CD14-positive monocyte (primary cell): ENCODE data around the gene DNAJA3. TPM values are rescaled to one million over a fixed set of nuclear protein-coding genes. Genes with fewer than 3 reads are reported as not detected.

Source experiments
- DNase-seq, 3 donors: peaks; one replicate each; pipeline ENCODE4 v3.0.0-alpha.2; 2011 to 2022
- H2AFZ ChIP-seq: 2 replicates; pipeline ENCODE4 v1.6.0; 2012; ENCODE audit warnings: mild to moderate bottlenecking, low read depth, low read length, inconsistent platforms; ENCODE audit not compliant: insufficient read depth, poor library complexity, severe bottlenecking
- H3K27ac ChIP-seq, 2 donors: 1 replicate in 1 of 2; 2 replicates in 1 of 2; pipeline ENCODE4 v1.5.1; 2012 to 2013; ENCODE audit warnings: low read length in 2 of 2, control low read depth in 1 of 2, inconsistent platforms in 1 of 2, low read depth in 1 of 2, mild to moderate bottlenecking in 1 of 2
- H3K27me3 ChIP-seq, 2 donors: one replicate each; pipeline versions ENCODE4 v1.6.0 to v1.6.1; 2011 to 2013; ENCODE audit warnings: low read length in 2 of 2; ENCODE audit not compliant: control insufficient read depth in 2 of 2, insufficient read depth in 2 of 2
- H3K36me3 ChIP-seq, 2 donors: replicated peaks in 1 of 2; 1 replicate in 1 of 2; 2 replicates in 1 of 2; pipeline versions ENCODE4 v1.5.1 to v1.6.1; 2012 to 2013; ENCODE audit warnings: low read length in 2 of 2, control low read depth in 1 of 2, inconsistent platforms in 1 of 2, mild to moderate bottlenecking in 1 of 2; ENCODE audit not compliant: insufficient read depth in 2 of 2, control insufficient read depth in 1 of 2
- H3K4me1 ChIP-seq, 2 donors: 1 replicate in 1 of 2; 2 replicates in 1 of 2; pipeline versions ENCODE4 v1.5.1 to v1.6.1; 2012 to 2013; ENCODE audit warnings: low read length in 2 of 2, control low read depth in 1 of 2, inconsistent platforms in 1 of 2, mild to moderate bottlenecking in 1 of 2, moderate library complexity in 1 of 2; ENCODE audit not compliant: insufficient read depth in 2 of 2, control insufficient read depth in 1 of 2
- H3K4me2 ChIP-seq: replicated peaks from 2 replicates; pipeline ENCODE3; 2012; ENCODE audit warnings: low read length, moderate library complexity, mild to moderate bottlenecking; ENCODE audit not compliant: poor library complexity, severe bottlenecking; ENCODE audit errors: extremely low read depth
- H3K4me3 ChIP-seq, 3 experiments: fragments of 200-600 bp in 1 of 3; sonication (generic) in 1 of 3; replicated peaks in 1 of 3; 1 replicate in 2 of 3; 2 replicates in 1 of 3; pipeline ENCODE4 v1.5.1; 2011 to 2013; ENCODE audit warnings: low read length in 3 of 3, mild to moderate bottlenecking in 3 of 3, control low read depth in 2 of 3, low read depth in 2 of 3, inconsistent platforms in 1 of 3, moderate library complexity in 1 of 3
- H3K79me2 ChIP-seq: 2 replicates; pipeline ENCODE4 v1.6.0; 2012; ENCODE audit warnings: mild to moderate bottlenecking, control low read depth, inconsistent platforms, low read length, moderate library complexity; ENCODE audit not compliant: insufficient read depth
- H3K9ac ChIP-seq: 2 replicates; pipeline ENCODE4 v1.6.0; 2017; ENCODE audit warnings: low read length, mild to moderate bottlenecking; ENCODE audit not compliant: insufficient read depth, poor library complexity, severe bottlenecking
- H3K9me3 ChIP-seq, 2 donors: replicated peaks in 1 of 2; 1 replicate in 1 of 2; 2 replicates in 1 of 2; pipeline versions ENCODE4 v1.5.1 to v1.6.1; 2012 to 2013; ENCODE audit warnings: low read length in 2 of 2, control low read depth in 1 of 2; ENCODE audit not compliant: control insufficient read depth in 1 of 2, insufficient read depth in 1 of 2
- H4K20me1 ChIP-seq: 2 replicates; pipeline ENCODE4 v1.6.0; 2012; ENCODE audit warnings: mild to moderate bottlenecking, low read length, control low read depth, moderate library complexity; ENCODE audit not compliant: insufficient read depth
- H3K27ac Mint-ChIP-seq, 7 donors: one replicate each; pipeline ENCODE4 v1.8.0; 2020; ENCODE audit warnings: mild to moderate bottlenecking in 7 of 7, mixed read lengths in 7 of 7, moderate library complexity in 6 of 7, inconsistent platforms in 2 of 7
- H3K27me3 Mint-ChIP-seq, 3 donors: one replicate each; pipeline ENCODE4 v1.8.0; 2021 to 2022; ENCODE audit warnings: low read depth in 3 of 3, mild to moderate bottlenecking in 3 of 3, mixed read lengths in 3 of 3, moderate library complexity in 3 of 3, inconsistent platforms in 1 of 3
- H3K36me3 Mint-ChIP-seq, 2 donors: one replicate each; pipeline ENCODE4 v1.8.0; 2020; ENCODE audit warnings: mixed read lengths in 2 of 2, inconsistent platforms in 1 of 2, mild to moderate bottlenecking in 1 of 2
- H3K4me1 Mint-ChIP-seq: one replicate; pipeline ENCODE4 v1.8.0; 2020; ENCODE audit warnings: mild to moderate bottlenecking, mixed read lengths
- H3K4me3 Mint-ChIP-seq, 2 donors: one replicate each; pipeline ENCODE4 v1.8.0; 2020; ENCODE audit warnings: mild to moderate bottlenecking in 2 of 2, mixed read lengths in 2 of 2, moderate library complexity in 1 of 2
- H3K9me3 Mint-ChIP-seq, 7 donors: one replicate each; pipeline ENCODE4 v1.8.0; 2020 to 2022; ENCODE audit warnings: mixed read lengths in 7 of 7, mild to moderate bottlenecking in 6 of 7, moderate library complexity in 6 of 7, inconsistent platforms in 2 of 7
- WGBS: methylation state at CpG from one replicate; pipeline ENCODE4 v1.1.5; 2013; ENCODE audit warnings: missing lambda C conversion rate; ENCODE audit not compliant: insufficient coverage; 5-methylcytosine and 5-hydroxymethylcytosine counted together
- intact Hi-C, 2 donors: fragments of 100-400 bp; cut with micrococcal nuclease; formaldehyde crosslinking; loops; one replicate each; pipeline versions ENCODE4 v1.15.0 to v1.15.1; 2023
- polyA plus RNA-seq, 3 donors: library from polyadenylated mRNA; depleted of rRNA in 1 of 3; unstranded in 2 of 3; stranded (reverse) in 1 of 3; fragments of 300-500 nt in 2 of 3; fragments of >200 nt in 1 of 3; fragmentation: Illumina TruSeq in 2 of 3; gene quantifications; 1 replicate in 2 of 3; 2 replicates in 1 of 3; pipeline ENCODE4 v1.2.3, GENCODE V29; 2012 to 2021
- TF ChIP-seq, protein P1 (sequence below): fragments of 200-600 bp; IDR thresholded peaks from one replicate; pipeline ENCODE4 v1.8.0; 2022; ENCODE audit warnings: antibody characterized with exemption, mild to moderate bottlenecking

Gene DNAJA3
- polyA plus RNA-seq, 3 donors: 17.1 to 27.9 (median 19.5) TPM

DNA sequence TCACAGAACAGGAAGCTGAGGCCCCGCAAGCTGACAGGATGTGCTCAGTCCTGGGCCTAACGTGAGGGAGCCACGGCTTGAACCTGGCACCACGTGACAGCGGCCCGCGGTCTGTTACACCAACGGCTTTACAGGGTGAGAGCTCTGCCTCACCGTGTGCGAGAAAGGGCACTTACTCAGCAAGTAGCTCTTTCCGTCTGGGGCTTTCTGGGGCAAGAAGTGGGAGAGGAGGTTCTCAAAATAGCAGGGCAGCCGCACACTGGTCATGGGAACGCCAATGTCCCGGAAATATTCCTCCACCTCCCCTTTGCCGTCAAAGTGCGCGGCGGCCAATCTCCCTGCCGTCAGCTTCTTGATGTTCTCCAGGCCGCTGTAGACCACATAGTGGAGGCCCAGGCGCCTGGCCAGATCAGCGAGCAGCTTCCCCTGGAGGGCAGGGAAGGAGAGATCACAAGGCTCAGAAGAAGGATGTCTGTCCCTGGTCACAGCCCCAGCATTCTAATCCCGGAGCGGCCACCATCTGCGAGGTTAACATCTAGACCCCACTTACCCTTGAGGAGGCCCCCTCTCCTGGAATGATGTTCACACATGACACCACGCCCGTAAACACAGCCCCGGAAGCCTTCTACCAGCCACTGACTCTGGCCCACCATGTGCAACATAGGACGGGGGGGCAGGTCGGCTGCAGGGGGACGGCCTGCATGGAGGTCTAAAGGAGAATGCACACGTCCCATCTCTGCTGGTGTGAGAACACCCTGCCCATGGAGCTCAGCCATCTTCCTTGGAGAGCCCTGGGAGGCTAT, 40.5 kb downstream of the DNAJA3 start:
- Histone ChIP-seq H2AFZ (no peak overlapping the region), H3K4me2 (no peak overlapping the region), H3K36me3 (peaks cover 52 to 75% of the 10 kb centered on the region in 2 donors), H3K9ac (no peak overlapping the region), H3K9me3 (no peaks in the 10 kb centered on the region), H3K4me1 (peaks cover 2 to 5% of the 10 kb centered on the region in 2 donors), H3K27me3 (no peaks in the 10 kb centered on the region), H3K4me3 (no peak overlapping the region), H3K79me2 (no peaks in the 10 kb centered on the region), H4K20me1 (no peaks in the 10 kb centered on the region), H3K27ac (no peak overlapping the region)
- H3K27ac Mint-ChIP-seq: peak overlapping the region in 2 of 7 donors; percentile 15 to 53
- peaks cover 0 to 2% (median 0%) of the 10 kb centered on the region in 3 donors for H3K27me3 Mint-ChIP-seq
- peak overlapping the region in 1 of 2 donors; percentile 31 for H3K4me3 Mint-ChIP-seq
- 85% methylated on average over 27 of the region's 32 CpGs for WGBS
- TF ChIP-seq, protein P1, sequence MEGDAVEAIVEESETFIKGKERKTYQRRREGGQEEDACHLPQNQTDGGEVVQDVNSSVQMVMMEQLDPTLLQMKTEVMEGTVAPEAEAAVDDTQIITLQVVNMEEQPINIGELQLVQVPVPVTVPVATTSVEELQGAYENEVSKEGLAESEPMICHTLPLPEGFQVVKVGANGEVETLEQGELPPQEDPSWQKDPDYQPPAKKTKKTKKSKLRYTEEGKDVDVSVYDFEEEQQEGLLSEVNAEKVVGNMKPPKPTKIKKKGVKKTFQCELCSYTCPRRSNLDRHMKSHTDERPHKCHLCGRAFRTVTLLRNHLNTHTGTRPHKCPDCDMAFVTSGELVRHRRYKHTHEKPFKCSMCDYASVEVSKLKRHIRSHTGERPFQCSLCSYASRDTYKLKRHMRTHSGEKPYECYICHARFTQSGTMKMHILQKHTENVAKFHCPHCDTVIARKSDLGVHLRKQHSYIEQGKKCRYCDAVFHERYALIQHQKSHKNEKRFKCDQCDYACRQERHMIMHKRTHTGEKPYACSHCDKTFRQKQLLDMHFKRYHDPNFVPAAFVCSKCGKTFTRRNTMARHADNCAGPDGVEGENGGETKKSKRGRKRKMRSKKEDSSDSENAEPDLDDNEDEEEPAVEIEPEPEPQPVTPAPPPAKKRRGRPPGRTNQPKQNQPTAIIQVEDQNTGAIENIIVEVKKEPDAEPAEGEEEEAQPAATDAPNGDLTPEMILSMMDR: no peak
- DNase-seq: no peak
- intact Hi-C loops: loop anchor here in 1 of 2 donors (5.0 kb wide), 1 partner anchor 39 kb away; the partner anchor contains the start of gene DNAJA3
- H3K36me3 Mint-ChIP-seq: peaks cover 57 to 89% of the 10 kb centered on the region in 2 donors
- H3K9me3 Mint-ChIP-seq: no peaks in the 10 kb centered on the region
- H3K4me1 Mint-ChIP-seq: peaks cover 3% of the 10 kb centered on the region

DNA sequence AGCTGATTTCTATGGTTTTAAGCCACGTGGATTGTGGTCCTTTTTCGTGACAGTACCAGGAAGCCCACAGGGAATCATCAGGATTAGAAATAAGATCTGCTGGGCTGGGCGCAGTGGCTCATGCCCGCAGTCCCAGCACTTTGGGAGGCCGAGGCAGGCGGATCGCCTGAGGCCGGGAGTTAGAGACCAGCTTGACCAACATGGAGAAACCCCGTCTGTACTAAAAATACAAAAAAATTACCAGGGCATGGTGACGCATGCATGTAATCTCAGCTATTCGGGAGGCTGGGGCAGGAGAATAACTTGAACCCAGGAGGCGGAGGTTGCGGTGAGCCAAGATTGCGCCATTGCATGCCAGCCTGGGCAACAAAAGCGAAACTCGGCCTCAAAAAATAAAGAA, 42.2 kb downstream of the DNAJA3 start:
- H2AFZ ChIP-seq: no peak overlapping the region
- no peak overlapping the region for H3K4me2 ChIP-seq
- H3K4me3 ChIP-seq: no peak overlapping the region
- no peaks in the 10 kb centered on the region for H3K27me3 ChIP-seq
- H4K20me1 ChIP-seq: no peaks in the 10 kb centered on the region
- H3K27ac ChIP-seq: no peak overlapping the region
- WGBS: 93% methylated on average over 16 of the region's 16 CpGs
- Mint-ChIP-seq H3K4me3 (no peak overlapping the region), H3K9me3 (no peaks in the 10 kb centered on the region), H3K36me3 (peaks cover 51 to 77% of the 10 kb centered on the region in 2 donors), H3K4me1 (peaks cover 7% of the 10 kb centered on the region), H3K27me3 (peaks cover 0 to 2% (median 1%) of the 10 kb centered on the region in 3 donors), H3K27ac (no peak overlapping the region)
- peaks cover 5% of the 10 kb centered on the region for H3K79me2 ChIP-seq
- intact Hi-C loops: loop anchor here in 1 of 2 donors (5.0 kb wide), 1 partner anchor 41 kb away; the partner anchor contains the start of gene DNAJA3
- DNase-seq: no peak
- no peak overlapping the region for H3K9ac ChIP-seq
- TF ChIP-seq, protein P1: no peak
- H3K9me3 ChIP-seq: no peaks in the 10 kb centered on the region
- H3K4me1 ChIP-seq: peaks cover 2 to 5% of the 10 kb centered on the region in 2 donors
- peaks cover 45 to 60% of the 10 kb centered on the region in 2 donors for H3K36me3 ChIP-seq
